Heart right ventricle (tissue), 16 donors: ENCODE measurements around the gene STAM. TPM values are rescaled to one million over a fixed set of nuclear protein-coding genes. Genes with fewer than 3 reads are reported as not detected.
A peak's percentile ranks its signal among the peaks of the same experiment; 100 is the strongest.

Experiments
- ATAC-seq, 8 donors: fragments of 200-7000 bp; cut with Tn5 transposase; one replicate each; pipeline ENCODE4 v1.9.1; 2020; ENCODE audit warnings: mild to moderate bottlenecking in 8 of 8, moderate library complexity in 8 of 8, moderate number of reproducible peaks in 1 of 8
- DNase-seq, 2 donors: peaks; one replicate each; pipeline ENCODE4 v3.0.0-alpha.2; 2020
- H3K27ac ChIP-seq, 10 donors: fragments of 200-600 bp; sonication (generic) in 2 of 10; one replicate each; pipeline versions ENCODE4 v1.5.0 to v1.8.0; 2020 to 2022; ENCODE audit warnings: mild to moderate bottlenecking in 3 of 10
- H3K27me3 ChIP-seq, 7 donors: fragments of 200-600 bp; one replicate each; pipeline ENCODE4 v1.8.0; 2021 to 2022; ENCODE audit warnings: mild to moderate bottlenecking in 2 of 7
- H3K36me3 ChIP-seq, 9 donors: fragments of 200-600 bp; sonication (generic) in 1 of 9; one replicate each; pipeline versions ENCODE4 v1.5.0 to v1.8.0; 2020 to 2022; ENCODE audit warnings: mild to moderate bottlenecking in 2 of 9
- H3K4me1 ChIP-seq, 9 donors: fragments of 200-600 bp; sonication (generic) in 1 of 9; one replicate each; pipeline versions ENCODE4 v1.5.0 to v1.8.0; 2020 to 2022; ENCODE audit warnings: mild to moderate bottlenecking in 4 of 9
- H3K4me3 ChIP-seq, 10 donors: fragments of 200-600 bp; sonication (generic) in 2 of 10; one replicate each; pipeline versions ENCODE4 v1.5.0 to v1.8.0; 2020 to 2022; ENCODE audit warnings: mild to moderate bottlenecking in 7 of 10, moderate library complexity in 2 of 10
- H3K9me3 ChIP-seq, 11 donors: fragments of 200-600 bp in 10 of 11; sonication (generic) in 2 of 11; one replicate each; pipeline versions ENCODE4 v1.5.0 to v1.8.0; 2013 to 2022; ENCODE audit warnings: mild to moderate bottlenecking in 2 of 11, control low read depth in 1 of 11, moderate library complexity in 1 of 11
- CTCF ChIP-seq, 9 donors: fragments of 200-600 bp; sonication (generic) in 2 of 9; IDR thresholded peaks; one replicate each; pipeline versions ENCODE4 v1.5.0 to v1.8.0; 2021 to 2022; ENCODE audit warnings: antibody characterized with exemption in 9 of 9, mild to moderate bottlenecking in 5 of 9, moderate library complexity in 1 of 9
- WGBS, 2 donors: extraction: QIAGEN DNeasy Blood & Tissue Kit; methylation state at CpG; one replicate each; pipeline ENCODE4 v1.1.7; 2013; ENCODE audit warnings: inconsistent platforms in 1 of 2; 5-methylcytosine and 5-hydroxymethylcytosine counted together
- intact Hi-C, 10 donors: fragments of 100-400 bp; cut with DNase I; formaldehyde crosslinking; loops; one replicate each; pipeline versions ENCODE4 v1.11.1 to v1.14.2; 2022
- polyA plus RNA-seq, 2 donors: library from polyadenylated mRNA; stranded (reverse); fragments of 200-250 nt; gene quantifications; one replicate each; pipeline ENCODE4 v1.2.3, GENCODE V29; 2013
- total RNA-seq, 10 donors: library from RNA; stranded (reverse); fragmentation: NEBNext Ultra II Directional in 3 of 10; extraction: Animal tissue kit (Norgen Biotek cat#: 25700) in 3 of 10; gene quantifications; one replicate each; pipeline versions ENCODE4 v1.2.1 to v1.2.4, GENCODE V29; 2021 to 2023
- donor health status: Arrhythmogenic right ventricular cardiomyopathy.
- donor health status: ischemic (EF 13 %, LVEDD 7.1; RV severe dilation, severe dysfunction).
- donor health status: healthy with polysubstance abuse.
- donor health status: DM: no; HTN: yes; CAD: no.
- donor health status: DM: no; HTN: no; CAD: no.
- donor health status: ischemic (EF 25% LVEDD 6.9; RV normal size, moderate dysfunction).
- donor health status: ischemic (EF 25% LVEDD 5.7; RV mildly dilated, moderate dysfunction).
- donor health status: healthy.
- donor health status: DM: yes; HTN: yes; CAD: no.
- donor health status: Ischemic cardiomyopathy.
- donor health status: ischemic (EF 35%, LVEDD 5.7; RV mildly dilated, moderate dysfunction).
- donor health status: nonischemic (EF 11% LVEDD 7.7; RV severe dilation, severe dysfunction).
- donor health status: DM: yes; HTN: yes; CAD: no.
- donor health status: PGD.
- donor health status: ischemic (EF 29% LVEDD 5.4; RV normal size, mild dysfunction).
- donor health status: nonischemic (EF 23%, LVEDD 6.1; RV moderate dilation, normal function).

The STAM gene
- total and polyA plus RNA-seq, 12 donors: 9.9 to 43.5 (median 29.3) TPM

DNA sequence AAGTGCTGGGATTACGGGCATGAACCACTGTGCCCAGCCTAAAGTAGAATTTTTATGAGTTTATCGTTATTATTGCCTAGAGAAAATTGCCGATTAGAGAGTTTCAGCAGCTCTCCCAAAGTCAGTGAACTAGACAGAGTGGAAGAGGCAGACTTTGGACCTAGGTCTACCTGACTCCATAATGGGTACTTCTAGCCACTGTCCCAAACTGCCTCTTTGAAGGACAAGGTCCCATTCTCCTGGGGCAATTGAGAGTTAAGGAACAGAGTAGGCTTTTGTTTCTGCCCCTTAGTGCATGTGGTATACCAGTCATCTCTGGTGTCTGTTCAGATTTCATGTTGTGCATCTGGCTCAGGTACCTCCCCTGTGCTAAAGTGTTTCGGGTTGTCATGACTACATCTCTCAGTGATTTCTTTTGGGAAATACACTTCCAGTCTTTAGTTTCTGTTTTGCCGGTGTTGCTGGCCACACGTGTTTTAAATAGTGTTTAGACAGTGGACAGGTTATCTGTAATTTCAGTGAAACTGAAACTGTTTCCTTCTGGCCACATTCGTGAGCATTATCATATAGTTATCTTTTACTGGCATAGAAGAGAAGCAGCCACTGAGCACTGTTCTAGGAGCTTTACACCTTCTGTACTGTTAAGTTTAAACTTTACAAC, 112.7 kb downstream of the STAM start:
- Histone ChIP-seq H3K4me3 (no peak overlapping the region), H3K27me3 (no peaks in the 10 kb centered on the region), H3K36me3 (no peaks in the 10 kb centered on the region), H3K27ac (peak overlapping the region in 1 of 10 donors; percentile 13), H3K4me1 (peaks cover 0 to 26% (median 0%) of the 10 kb centered on the region in 9 donors), H3K9me3 (no peaks in the 10 kb centered on the region)
- DNase-seq (no peak), ATAC-seq (no peak)
- WGBS, 2 donors: 62 to 69% methylated on average over 7 of the region's 7 CpGs
- intact Hi-C loops: no loop called here
- no peak for TF ChIP-seq CTCF (IDR thresholded peaks at IDR 0.05)

- no peak overlapping the region for H3K27ac ChIP-seq
- no peaks in the 10 kb centered on the region for H3K9me3 ChIP-seq
- ATAC-seq (no peak), DNase-seq (no peak)
- no peak for TF ChIP-seq CTCF (IDR thresholded peaks at IDR 0.05)
- H3K27me3 ChIP-seq: no peaks in the 10 kb centered on the region
- WGBS, 2 donors: 93% methylated on average over 2 of the region's 2 CpGs
- no peak overlapping the region for H3K4me3 ChIP-seq
- H3K36me3 ChIP-seq: no peaks in the 10 kb centered on the region
- peaks cover 0 to 26% (median 0%) of the 10 kb centered on the region in 9 donors for H3K4me1 ChIP-seq
- intact Hi-C loops: no loop called here
Observed at GRCh38 chr10:17758200-17758599, 114.2 kb downstream of the STAM start.

GRCh38 chr10:17758896-17759295, 114.9 kb downstream of the STAM start:
- ATAC-seq: no peak
- H3K36me3 ChIP-seq: no peaks in the 10 kb centered on the region
- H3K4me1 ChIP-seq: peaks cover 0 to 26% (median 0%) of the 10 kb centered on the region in 9 donors
- no peak for TF ChIP-seq CTCF (IDR thresholded peaks at IDR 0.05)
- intact Hi-C loops: no loop called here
- DNase-seq: no peak
- H3K27me3 ChIP-seq: no peaks in the 10 kb centered on the region
- H3K4me3 ChIP-seq: no peak overlapping the region
- no peaks in the 10 kb centered on the region for H3K9me3 ChIP-seq
- H3K27ac ChIP-seq: no peak overlapping the region

- TF ChIP-seq CTCF (IDR thresholded peaks at IDR 0.05): no peak
- Histone ChIP-seq H3K36me3 (no peaks in the 10 kb centered on the region), H3K27me3 (no peaks in the 10 kb centered on the region), H3K27ac (no peak overlapping the region), H3K9me3 (peaks cover 0 to 11% (median 0%) of the 10 kb centered on the region in 11 donors), H3K4me3 (no peak overlapping the region), H3K4me1 (peaks cover 0 to 21% (median 0%) of the 10 kb centered on the region in 9 donors)
- intact Hi-C loops: no loop called here
- no peak for DNase-seq
- ATAC-seq: no peak
- WGBS, 2 donors: 61 to 68% methylated on average over 4 of the region's 4 CpGs
Observed at GRCh38 chr10:17764142-17764541, 120.2 kb downstream of the STAM start.
